HEK293 (cell line): ENCODE measurements around the gene NHSL2.

ENCODE experiments used
- SP2 ChIP-seq: fragments of 450-650 bp; formaldehyde crosslinking; IDR thresholded peaks from 2 replicates; pipeline ENCODE4 v1.5.1; 2016; ENCODE audit warnings: missing biosample characterization, missing genetic modification characterization
- TF ChIP-seq, protein P1 (sequence below): fragments of 450-650 bp; formaldehyde crosslinking; IDR thresholded peaks from 2 replicates; pipeline ENCODE4 v1.5.1; 2016; ENCODE audit warnings: missing biosample characterization, missing genetic modification characterization

DNA sequence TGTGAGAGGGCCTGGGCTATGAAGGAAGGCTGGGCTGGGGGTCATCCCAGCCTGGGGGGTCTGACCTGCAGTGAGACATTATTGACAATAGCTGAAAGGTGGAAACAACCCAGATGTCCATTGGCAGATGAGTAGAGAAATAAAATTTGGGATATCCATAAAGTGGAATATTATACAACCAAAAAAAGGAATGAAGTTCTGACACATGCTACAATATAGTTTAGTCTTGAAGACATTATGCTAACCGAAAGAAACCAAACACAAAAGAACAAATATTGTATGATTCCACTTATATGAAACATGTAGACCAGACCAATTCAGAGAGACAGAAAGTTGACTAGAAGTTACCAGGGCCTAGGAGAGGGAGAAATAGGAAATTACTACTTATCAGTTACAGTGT is 176.3 kb downstream of the NHSL2 start:
- TF ChIP-seq, protein P1, sequence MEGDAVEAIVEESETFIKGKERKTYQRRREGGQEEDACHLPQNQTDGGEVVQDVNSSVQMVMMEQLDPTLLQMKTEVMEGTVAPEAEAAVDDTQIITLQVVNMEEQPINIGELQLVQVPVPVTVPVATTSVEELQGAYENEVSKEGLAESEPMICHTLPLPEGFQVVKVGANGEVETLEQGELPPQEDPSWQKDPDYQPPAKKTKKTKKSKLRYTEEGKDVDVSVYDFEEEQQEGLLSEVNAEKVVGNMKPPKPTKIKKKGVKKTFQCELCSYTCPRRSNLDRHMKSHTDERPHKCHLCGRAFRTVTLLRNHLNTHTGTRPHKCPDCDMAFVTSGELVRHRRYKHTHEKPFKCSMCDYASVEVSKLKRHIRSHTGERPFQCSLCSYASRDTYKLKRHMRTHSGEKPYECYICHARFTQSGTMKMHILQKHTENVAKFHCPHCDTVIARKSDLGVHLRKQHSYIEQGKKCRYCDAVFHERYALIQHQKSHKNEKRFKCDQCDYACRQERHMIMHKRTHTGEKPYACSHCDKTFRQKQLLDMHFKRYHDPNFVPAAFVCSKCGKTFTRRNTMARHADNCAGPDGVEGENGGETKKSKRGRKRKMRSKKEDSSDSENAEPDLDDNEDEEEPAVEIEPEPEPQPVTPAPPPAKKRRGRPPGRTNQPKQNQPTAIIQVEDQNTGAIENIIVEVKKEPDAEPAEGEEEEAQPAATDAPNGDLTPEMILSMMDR, result no peak
- TF ChIP-seq SP2 (tag by site-specific recombination), result no peak
